GM18498 (cell line): ENCODE measurements around the gene TMEM170B.

ENCODE experiments used
- ATAC-seq: cut with Tn5 transposase; IDR thresholded peaks from one replicate; pipeline ENCODE4 v1.9.1; 2021; ENCODE audit warnings: mild to moderate bottlenecking, moderate library complexity; ENCODE audit not compliant: unreplicated experiment

The TMEM170B gene

DNA sequence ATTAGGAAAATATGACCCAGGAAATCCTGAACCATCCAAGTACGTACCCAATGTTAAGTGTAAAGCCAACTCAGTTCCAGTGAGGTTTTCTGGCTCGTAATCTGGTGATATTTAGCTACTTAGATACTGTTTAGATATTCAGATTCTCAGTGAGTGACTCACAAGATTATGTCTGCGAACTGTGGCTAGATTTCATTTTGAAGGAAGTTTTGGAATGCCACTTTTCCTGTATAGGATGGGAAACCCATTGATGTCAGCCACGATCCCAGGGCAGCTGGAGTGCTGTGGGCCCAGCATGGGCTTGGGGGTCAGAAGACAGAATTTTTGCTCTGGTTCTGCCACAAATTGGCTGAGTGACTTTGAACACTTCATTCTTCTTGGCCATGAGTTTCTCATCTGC, 76.3 kb downstream of the TMEM170B start:
- no peak for ATAC-seq

- no peak for ATAC-seq
Measured at GRCh38 chr6:11614534-11615213, 77.1 kb downstream of the TMEM170B start.

DNA sequence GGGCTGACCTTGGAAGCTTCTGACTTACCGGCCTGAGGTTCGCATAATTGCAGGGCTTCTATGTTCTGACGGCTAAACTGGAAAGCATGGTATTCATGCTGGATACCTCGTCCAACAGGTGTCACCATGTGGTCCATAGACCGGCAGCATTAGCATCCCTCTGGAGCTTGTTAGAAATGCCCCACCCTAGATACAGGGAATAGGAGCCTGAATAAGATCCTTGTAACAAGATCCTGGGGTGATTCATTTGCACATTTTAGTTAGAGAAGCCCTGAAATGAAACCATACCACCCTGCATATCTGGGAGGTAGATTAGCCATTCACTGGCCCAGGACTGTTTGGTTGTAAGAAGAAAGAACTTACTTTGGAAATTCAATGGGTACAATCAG, 77.7 kb downstream of the TMEM170B start:
- no peak for ATAC-seq

DNA sequence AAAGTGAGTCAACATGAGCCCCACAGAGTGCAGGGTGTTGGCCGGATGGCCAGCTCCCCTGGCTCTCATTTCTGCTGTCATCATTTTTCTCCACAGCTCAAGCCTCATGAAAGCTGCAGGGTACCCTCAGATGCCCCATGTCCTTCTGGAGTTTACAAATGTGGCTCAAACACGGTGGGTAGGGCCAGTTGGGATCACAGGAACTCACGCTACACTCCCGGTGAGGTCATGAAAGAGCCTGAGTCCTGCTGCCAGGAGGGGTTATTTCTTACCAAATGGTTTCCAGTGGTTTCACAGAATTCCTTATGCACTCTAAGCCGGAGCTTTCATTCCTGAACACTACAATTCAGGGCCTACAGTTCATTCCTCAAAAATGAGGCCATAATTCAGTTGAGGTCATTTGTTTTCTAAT, 78.7 kb downstream of the TMEM170B start:
- ATAC-seq, result no peak

DNA sequence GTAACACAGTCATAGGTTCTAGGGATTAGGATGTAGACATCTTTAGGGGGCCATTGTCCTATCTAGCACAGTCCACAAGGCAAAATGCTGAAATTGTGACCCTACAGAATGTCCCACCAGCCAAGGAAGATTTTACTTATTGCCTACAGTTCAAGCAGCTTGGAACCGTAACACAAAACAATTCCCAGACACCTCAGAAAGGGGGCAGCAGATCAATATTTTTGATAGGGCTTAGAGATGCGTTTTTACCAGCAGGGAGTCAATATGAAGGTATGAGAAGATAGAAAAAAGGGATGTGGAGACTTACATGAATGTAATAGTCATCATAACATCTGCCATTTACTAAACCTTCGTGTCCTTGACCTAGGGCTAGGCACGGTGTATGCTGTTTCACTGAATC, 81.0 kb downstream of the TMEM170B start:
- ATAC-seq, result no peak

GRCh38 chr6:11621119-11621518, 83.6 kb downstream of the TMEM170B start:
- no peak for ATAC-seq

DNA sequence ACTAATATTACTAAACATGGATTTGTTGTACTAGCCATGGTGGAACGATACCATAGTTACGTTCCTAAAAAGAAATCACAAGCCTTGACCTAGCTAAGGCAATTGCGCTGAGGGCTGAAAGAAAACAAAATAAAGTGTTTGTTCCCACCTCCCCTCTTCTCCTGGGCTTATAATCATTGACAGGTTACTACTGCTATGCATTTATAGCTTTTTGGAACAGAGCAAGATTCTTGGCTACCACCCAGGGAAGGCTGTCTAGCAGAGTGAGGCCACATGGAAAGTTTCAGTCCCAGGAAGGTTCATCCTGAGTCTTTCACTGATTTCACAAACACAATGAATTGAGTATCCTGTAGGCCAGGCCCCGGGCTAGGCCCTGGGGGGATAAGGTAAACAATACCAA, 84.6 kb downstream of the TMEM170B start:
- ATAC-seq, result no peak

DNA sequence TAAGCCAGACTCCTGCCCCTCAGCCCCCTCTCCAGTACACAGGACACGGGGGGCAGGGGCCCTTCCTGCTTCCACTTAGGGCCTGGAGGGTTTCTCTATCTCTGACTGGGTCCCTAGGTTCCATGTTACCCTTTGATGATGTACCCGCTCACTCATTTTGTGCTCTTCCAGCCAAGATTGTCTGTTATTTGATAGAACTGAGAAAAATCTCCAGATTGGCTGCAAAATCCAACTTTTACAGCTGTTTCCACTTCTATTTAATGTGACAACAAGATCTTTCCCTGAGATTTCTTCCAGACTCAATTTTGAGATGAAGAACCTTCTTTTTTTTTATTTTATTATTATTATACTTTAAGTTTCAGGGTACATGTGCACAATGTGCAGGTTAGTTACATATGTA, 85.7 kb downstream of the TMEM170B start:
- no peak for ATAC-seq

- ATAC-seq, result no peak
Measured at GRCh38 chr6:11625302-11625701, 87.8 kb downstream of the TMEM170B start.

DNA sequence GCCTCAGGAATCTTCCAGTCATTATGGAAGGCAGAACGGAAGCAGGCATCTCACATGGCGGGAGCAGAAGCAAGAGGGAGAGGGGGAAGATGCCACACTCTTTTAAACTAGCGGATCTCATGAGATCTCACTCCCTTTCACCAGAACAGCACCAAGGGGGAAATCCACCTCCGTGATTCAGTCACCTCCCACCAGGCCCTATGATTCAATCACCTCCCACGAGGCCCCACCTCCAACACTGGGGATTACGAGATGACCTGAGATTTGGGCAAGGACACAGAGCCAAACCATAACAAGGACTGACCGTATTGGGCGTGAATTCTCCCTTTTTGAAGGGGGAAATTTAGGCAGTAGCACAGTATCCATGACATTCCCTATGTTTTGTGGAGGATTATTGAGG, 88.8 kb downstream of the TMEM170B start:
- ATAC-seq, result no peak

DNA sequence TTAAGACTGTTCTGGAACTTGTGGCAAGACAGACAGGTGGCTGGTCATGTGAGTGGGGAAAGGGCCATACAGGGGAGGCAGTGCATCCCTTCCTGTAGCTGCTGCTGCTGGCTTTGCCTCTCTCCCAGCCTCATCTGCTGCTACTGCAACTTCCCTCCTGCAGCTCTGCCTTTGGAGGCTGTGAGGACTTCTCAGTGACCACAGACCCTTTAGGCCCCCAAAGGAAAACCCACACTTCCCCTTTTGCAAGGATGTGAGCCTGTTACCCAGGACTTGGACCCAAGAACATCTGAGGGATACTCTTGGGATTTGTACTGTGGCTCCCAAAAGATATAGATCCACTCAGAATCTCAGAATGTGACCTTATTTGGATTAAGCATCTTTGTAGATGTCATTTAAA, 91.0 kb downstream of the TMEM170B start:
- no peak for ATAC-seq

DNA sequence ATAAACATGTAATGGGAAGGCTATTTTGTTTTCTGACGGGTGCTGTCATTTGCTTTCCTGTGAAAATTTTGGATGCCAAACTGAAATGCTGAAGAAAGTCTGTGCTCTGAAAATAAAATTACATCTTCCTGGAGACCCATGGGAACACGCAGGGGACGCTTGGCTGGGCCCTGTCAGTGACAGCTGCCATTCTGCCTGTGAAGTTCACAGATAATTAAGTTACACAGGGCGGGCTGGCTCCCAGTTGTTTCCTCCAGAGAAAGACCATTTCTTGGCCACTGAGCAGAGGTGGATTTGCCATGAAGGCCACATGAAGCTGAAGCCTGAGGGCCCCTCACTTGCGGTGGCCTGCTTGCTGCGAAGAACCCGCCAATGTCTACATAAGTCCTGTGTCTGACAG, 93.5 kb downstream of the TMEM170B start:
- no peak for ATAC-seq

DNA sequence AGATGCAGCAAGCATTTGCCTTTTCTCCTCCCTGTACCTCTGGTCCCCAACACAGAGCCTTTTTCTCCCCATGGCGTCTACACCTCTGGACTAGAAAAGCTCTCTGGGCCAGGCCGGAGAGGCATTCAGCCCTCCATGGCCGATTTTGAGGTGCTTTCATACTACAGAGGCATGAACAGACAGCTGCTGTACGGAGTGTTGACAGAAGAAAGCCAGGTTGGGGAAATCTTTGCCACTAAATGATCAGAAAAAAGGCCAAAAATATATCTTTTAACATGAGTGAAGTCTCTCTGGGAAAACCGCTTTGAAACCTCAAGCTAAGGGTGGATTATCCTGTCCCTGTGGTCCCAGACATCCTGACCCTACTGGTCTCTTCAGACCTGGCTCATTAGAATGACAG, 94.0 kb downstream of the TMEM170B start:
- ATAC-seq, result no peak

DNA sequence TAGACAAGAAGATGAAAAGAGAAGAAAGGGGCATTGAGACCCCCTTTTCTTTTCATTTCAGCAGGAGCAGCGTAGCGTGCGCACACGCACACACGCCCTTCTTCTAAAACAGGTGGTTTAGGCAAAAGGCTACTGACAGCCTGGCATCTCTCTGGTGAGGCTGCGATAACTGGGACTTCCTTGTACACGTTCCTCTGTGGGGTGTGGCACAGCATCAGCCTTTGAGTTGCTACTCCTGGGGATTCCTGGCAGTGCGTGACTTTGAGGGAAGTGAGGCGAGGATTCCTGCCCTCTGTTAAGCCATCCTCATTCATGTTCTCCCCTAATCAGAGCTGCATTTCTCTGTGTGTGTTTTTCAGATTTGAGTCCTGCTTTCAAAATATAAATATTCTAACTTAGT, 94.7 kb downstream of the TMEM170B start:
- ATAC-seq, result no peak

GRCh38 chr6:11632795-11633511, 95.4 kb downstream of the TMEM170B start:
- no peak for ATAC-seq
